Renal cortical epithelial cell (primary cell): ENCODE data around the gene DHCR24. TPM values are rescaled to one million over a fixed set of nuclear protein-coding genes. Genes with fewer than 3 reads are reported as not detected.
"Not testable (repeated sequence)": the region's sequence is repeated elsewhere in the genome, so short reads cannot be mapped to it uniquely, and the experiment has no call there.

Source experiments
- DNase-seq: peaks from one replicate; pipeline ENCODE4 v3.0.0-alpha.2; 2011; ENCODE audit warnings: low read depth
- total RNA-seq: library from RNA; depleted of rRNA; stranded (reverse); fragments of >200 nt; gene quantifications from 2 replicates; pipeline ENCODE4 v1.2.3, GENCODE V29; 2014

The DHCR24 gene
- total RNA-seq, 1 donor from 2014 or later, result 608 TPM

DNA sequence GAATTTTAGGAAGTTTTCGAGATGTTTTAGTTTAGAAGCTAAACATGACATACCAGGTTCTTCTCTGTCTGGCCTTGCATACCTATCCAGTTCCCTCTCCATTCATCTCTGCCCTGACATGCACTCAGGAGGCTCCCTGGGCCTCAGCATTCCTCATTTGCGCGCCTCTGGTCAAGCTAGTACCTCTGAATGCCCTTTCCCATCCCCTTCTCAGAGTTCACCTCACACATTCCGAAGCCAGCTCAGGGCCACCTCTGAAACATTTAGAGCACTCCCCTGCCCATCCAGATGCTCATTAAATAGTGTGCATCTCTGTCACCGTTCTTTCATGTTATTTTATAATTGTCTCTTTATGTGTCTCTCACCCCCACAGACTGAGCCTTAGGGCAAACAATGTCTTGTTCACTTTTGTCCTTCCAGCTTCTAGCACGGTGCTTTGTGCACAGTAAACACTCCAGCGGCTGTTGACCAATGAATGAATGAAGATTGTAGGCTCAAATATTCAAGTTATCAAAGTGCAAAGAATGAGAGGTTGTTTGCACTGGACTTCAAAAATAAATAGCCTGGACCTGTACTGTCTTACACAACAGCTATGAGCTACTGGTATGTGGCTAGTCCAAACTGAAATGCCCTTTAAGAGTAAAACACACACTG, 1.2 kb upstream of the DHCR24 start:
- DNase-seq, result no peak

DNA sequence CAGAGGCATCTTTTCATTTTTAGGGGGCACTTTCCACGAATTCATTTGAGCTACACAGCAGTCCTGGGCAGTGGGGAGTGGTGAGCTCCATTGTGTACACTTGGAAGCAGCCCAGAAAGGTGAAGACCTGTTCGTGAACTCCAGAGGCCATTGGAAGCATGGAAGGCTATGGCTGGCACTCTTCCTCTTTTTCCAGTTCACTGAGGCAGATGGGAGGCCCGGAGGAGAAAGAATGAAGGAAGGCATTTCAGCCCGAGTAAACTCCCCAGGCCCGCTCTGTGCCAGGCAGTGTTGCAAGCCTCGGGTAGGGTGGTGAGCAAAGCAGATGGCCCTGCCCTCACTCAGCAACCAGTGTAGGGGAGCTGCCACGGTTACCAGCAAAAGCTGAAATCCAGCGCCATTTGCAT, 673 bp upstream of the DHCR24 start:
- DNase-seq, result peak; percentile 61

DNA sequence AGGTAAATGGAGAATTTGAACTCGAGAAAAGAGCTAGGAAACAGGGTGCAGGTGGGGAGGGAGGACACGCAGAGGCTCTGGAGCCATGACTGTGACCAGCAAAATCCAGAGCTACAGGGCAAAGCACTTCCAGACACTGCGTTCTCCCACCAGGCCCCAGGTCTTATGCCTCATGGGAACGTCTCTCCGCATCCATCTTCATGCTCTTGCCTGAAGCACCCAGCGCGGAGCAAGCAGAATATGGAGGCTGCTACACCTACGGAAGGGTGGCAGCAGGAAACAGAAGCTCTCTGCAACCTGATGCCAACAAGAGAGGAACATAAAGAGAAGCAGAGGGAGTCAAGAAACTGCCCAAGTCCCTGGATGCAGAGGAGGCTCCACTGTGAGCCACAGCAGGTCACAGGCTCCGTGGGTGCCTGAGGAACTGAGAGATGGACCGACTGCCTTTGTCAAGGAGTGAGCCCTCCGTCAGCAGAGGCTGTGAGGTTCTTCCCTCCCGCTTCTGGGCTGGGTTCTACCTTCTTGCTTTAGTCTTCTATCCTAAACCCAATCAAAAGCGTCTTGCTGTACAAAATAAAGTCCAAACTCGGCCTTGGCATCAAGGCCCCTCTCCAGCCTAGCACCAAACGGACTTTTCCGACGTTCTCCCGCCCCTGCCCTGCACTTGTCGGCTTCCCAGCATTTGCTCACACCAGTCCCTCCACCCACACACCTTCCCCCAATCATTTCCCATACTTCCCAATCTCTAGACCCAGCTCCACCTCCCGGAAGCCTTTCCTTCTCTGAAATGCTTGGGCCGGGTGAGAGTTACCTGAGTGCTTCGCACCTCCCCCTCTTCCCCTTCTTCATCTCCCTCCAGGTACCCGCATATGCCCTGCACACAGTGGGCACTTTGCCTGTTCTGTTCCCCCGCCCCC, 930 bp downstream of the DHCR24 start:
- peak; percentile 82 for DNase-seq

DNA sequence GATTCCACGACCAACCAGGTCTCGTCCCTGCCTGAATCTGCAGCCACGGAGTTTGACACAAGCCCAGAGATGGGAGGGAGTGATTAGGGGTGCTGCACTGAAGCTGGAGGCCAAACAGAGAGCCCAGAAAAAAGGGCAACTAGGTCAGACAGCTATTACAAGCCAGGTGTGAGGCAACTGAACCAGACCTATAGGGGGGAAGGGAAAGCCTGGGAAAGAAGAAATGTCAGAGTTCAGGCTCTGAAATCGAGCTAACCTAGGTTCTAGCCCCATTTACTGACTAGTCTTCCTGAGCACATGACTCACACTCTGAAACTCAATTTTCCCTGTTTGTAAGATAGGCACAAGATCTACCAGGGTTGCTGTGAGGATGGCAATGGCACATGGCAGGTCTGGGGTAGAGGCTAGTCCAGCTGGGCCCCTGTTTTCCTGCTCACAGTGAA, 1.7 kb downstream of the DHCR24 start:
- no peak for DNase-seq

DNA sequence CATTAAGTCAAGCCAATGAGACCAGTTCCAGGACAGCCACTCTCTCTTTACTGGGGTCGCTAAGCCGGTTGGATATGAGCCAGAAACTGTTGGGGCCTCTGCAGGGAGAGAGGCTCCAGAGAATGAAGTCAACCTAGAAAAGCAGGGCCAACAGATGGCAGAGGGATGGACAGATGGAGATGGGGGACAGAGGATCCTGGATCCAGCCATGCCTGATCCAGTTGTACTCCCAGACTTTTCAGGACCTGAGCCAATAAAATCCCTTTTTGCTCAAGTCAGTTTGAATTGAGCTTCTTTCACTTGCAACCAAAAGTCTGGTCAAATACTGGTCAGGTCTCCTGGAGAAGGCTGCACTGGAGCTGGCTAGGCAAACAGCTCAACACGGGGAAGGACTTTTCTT, 2.2 kb downstream of the DHCR24 start:
- no peak for DNase-seq

DNA sequence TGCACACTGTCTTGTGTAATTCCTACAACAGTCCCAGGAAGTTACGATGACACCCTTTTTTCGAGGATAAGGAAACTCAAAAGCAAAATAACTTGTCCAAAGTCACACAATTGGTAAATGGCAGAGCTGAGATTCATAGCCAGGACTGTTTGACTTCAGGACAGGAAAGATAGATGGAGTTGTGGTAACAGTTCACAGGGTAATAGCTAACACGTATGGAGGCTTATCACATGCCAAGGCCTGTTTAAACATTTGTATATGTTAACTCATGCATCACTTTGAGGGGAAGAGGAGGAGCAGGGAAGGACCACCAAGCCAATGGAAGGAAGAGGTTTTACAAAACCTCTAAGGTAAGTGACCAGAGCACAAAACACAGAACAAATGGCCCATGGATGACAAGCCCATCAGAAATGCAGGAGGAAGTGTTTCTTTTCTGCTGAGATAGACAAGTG, 2.8 kb downstream of the DHCR24 start:
- DNase-seq, result peak; percentile 41

DNA sequence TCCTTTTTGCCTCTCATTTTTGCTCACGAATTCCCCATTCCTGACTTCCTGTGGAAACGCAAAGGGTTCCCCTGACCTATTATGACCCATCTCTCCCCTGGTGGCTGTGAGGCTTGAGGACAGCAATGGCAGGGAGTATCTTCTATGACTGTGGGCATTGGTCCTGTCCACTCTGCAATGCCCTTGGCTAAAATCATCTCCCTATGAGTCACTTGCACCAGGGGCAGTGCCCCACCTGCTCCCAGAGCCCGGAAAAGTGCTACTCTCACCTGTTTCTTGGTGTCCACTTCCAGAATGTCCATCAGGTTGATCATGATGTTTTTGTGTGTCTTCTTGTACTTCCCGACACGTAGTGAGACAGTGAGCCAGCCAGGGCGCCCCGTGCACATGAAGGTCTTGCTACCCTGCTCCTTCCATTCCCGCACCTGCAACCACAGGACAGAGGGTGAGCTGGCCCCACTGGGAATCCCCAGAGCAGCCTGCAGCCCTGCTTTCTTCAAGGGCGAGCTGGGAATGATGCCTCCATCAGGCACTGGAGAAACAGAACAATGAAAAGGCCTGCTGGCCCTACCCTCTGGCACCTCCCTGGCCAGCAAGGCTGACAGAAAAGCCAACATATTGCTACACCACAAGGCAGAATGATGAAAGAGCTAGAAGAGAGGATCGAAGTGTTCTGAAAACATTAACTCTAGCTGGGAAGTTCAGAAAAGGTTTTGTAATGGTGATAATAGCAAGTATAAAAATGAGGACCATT, 3.5 kb downstream of the DHCR24 start:
- DNase-seq, result peak; percentile 87

DNA sequence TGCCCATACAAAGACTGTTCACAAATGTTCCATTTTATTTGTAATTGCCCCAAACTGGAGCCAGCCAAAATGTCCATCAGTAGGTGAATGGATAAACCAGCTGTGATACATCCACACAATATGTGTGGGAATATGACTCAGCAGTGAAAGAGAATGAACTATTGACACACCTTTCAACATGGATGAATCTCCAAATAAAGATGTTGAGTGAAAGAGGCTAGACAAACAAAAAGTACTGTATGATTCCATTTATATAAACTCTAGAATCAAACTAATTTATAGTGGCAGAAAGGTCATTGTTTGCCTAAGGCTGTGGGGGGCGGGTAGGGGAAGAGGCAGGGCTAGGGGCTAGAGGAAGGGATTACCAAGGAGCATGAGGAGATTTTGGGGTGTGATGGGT, 4.5 kb downstream of the DHCR24 start:
- DNase-seq, result peak; percentile 78

DNA sequence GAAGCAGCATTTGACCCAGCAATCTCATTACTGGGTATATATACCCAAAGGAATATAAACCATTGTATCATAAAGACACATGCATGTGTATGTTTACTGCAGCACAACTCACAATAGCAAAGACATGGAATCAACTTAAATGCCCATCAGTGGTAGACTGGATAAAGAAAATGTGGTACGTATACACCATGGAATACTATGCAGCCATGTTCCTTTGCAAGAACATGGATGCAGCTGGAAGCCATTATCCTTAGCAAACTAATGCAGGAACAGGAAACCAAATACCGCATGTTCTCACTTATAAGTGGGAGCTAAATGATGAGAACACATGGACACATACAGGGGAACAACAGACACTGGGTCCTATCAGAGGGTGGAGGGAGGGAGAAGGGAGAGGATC, 5.4 kb downstream of the DHCR24 start:
- not testable (repeated sequence) for DNase-seq

DNA sequence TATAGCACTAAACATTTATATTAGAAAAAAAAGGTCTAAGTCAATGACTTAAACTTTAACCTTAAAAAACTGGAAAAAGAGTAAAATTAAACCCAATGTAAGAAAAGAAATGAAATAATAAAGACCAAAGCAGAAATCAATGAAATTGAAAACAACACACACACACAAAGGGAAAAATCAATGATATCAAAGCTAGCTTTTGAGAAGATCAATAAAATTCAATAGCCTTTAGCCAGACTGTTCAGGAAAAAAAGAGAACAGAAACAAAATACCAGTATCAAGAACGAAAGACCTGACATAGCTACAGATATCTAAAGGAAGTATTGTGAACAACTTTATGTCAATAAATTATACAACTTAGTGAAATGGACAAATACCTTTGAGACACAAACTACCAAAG, 7.1 kb downstream of the DHCR24 start:
- no peak for DNase-seq

DNA sequence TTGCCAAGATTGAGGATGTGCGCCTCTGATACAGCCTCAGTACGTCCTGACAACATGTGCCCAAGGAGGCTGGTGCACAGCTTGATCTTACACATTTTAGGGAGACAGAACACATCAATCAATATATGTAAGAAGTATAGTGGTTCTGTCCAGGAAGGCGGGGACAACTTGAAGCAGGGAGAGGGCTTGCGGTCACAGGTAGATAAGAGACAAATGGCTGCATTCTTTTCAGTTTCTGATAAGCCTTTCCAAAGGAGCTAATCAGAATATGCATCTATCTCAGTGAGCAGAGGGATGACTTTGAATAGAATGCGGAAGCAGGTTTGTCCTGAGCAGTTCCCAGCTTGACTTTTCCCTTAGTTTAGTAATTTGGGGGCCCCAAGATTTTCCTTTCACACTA, 10.2 kb downstream of the DHCR24 start:
- no peak for DNase-seq

DNA sequence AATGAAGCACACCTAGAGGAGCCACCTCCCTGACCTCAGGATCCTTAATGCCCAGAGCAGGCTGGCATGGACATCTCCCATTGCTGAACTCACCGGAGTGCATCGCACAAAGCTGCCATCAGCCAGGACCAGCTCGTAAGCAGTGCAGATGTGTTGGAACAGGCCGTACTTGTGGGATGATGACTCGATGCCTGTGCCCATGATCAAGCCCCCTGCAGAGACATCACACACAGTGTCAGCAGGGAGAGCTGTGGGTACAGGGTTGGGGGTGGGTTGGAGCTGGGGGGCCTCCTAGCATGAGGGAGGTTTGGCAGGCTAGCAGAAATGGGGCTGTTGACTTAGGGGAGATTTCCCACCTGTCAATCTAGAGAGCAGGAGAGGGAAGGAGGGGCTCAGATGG, 12.0 kb downstream of the DHCR24 start:
- peak; percentile 43 for DNase-seq

DNA sequence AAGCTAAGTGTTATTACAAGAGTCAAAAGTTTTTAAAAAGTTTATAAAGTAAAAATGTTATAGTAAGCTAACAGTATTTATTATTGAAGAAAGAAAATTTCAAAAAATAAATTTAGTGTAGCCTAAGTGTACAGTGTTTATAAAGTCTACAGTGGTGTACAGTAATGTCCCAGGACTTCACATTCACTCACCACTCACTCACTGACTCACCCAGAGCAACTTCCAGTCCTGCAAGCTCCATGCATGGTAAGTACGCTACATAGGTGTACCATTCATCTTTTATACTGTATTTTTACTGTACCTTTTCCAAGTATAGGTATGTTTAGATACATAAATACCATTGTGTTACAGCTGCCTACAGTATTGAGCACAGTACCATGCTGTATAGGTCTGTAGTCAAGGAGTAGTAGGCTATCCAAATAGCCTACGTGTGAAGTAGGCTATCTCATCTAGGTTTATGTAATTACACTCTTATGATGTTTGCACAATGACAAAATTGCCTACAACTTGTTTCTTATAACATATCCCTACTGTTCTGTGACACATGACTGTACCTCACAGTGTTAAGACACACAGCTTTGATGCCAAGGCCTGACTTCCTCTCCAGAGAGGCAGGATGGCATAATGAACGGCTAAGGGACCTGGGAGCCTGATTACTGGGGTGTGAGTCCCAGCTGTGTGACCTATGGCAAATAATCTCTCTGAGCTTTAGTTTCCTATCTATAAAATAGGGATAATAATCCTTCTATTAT, 12.7 kb downstream of the DHCR24 start:
- DNase-seq, result no peak

DNA sequence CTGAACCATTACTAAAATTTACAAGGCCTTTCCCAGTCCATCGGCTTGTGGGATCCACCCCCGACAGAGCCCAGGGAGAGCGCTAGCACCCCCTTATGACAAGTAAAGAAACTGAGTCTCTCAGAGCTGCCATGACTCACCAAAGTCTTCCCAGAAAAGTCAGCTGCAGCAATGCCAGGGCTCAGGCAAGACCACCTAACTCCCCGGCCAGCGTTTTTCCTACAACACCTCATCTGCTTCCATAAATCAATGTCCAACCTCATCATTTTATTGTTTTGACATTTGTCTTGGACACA, 15.0 kb downstream of the DHCR24 start:
- DNase-seq, result no peak

DNA sequence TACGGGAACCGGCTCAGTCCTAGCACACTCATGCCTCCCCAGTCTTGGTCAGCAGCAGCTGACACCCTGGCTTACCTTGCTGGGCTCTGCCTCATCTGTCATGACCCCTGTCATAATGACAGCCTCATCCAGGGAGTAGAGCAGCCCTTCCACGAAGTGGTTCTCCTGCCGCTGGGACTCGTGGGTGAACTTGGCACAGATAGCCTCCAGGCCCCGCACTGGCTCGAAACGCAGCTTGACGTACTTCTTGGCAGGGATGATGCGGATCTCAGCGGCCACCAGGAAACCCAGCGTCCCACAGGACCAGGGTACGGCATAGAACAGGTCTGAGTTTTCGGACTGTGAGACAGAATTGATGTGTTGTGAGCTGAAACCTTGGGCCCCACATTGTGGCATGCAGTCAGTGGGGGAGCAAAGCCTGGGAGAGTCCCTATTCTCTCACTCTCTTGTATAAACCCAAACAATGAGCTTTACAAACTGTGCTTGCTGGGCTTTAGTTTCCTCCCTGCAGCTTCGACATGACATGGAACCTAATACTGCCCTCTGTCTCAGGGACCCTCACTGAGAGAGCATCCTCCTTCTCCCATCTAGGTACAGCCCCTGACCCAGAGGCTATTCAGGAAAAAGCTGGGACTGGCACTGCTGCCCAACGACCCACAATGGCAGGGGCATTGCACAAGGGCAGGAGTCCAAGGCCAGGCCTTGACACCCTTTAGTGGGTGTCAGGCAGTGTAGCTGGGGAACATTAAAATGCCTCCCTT, 15.5 kb downstream of the DHCR24 start:
- DNase-seq, result no peak

DNA sequence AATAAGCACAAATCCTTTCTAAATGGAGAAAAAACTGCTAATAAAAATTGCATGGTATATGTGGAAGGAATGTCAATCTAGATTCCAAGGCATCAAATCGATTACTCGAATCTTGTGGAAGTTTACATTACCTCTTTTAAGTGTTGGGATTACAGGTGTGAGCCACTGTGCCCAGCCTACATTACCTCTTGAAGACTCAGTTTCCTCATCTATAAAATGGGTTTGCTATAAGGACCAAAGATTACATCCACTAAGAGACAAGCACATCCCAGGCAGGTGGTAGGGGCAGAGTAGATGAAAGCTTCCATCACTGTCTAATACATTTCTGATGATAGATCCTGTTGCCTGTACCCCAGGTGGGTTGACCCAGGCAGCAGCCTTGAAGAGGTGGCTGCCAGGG, 16.1 kb downstream of the DHCR24 start:
- DNase-seq, result no peak

DNA sequence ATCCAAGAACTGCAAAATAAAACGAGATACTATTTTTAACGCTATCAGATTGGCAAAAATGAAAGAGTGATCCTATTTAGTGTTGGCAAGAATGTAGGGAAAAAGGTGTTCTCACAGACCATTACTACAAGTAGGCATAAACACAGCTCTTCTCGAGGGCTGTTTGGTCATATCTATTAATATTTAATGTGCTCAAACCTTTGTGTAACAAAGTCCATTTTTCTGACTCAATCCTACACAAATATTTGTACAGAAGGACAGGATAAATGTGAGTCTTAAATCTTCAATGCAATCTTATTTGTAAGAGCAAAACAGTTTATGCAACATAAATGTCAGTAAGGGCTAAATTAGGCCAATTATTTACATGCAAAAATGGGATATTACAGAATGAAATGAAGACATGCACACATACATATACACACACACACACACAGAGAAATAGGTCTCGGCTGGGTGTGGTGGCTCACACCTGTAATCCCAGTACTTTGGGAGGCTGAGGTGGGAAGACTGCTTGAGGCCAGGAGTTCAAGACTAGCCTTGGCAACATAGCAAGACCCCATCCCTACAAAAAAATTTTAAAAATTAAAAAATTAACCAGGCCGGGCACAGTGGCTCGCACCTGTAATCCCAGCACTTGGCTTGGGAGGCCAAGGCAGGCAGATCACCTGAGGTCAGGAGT, 17.7 kb downstream of the DHCR24 start:
- DNase-seq, result peak; percentile 30

DNA sequence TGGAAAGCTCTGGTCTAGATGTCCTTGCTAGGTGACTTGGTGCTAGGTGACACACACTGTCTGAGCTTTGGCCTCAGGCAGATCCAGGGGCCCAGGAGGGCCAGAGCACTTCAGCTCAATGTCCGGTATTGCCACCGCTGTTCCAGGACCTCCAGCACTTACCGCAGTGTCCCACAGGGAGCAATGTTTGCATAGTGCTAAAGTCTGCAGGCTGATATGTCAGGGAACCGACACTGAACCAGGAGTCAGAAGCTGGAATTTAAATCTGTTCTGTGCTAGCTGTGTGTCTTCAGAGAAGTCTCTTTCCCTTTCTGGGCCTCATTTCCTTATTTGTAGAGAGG, 19.3 kb downstream of the DHCR24 start:
- no peak for DNase-seq

DNA sequence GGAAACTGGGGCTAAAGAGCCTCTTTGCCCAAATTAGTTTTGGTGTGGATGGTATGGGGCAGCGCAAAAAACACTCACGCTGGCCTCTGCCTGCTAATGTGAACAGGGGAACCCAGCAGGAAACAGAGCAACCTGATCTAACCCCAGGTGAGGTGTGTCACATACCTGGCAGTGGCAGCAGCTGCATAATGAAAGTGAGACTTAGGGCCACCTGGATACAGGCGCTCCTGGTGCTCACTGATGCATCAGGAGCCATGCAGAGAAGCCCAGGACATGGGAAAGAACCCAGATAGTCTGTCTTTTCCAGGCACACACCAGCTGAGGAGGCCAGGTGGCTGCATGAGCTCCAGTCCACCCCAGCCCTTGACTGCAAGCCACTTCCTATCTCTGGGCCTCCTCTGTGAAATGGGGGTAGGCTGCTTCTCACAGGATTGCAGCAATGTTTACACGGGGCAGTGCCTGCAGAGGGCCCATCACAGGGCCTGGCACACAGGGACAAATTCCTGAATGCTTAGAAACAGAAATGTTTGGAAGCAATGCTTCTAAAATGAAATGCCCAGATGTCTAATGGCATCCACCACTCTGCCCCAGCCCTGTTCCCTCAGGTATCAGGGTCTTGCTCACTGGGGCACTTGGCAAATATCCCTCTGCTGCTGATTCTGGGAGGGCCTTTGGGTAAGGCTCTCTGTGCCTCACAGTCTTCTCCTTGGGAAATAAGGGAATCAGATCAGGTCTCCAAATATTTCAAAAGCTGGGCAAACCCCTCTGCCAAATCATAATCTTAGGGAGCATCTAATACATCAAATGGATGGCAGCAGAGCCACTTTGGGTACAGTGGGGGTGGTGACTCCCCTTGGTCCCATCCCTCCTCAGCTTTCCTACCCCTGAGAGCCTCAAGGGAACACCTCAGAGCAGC, 19.9 kb downstream of the DHCR24 start:
- no peak for DNase-seq
